ENCODE results near the gene SLC41A2. TPM values are rescaled to one million over a fixed set of nuclear protein-coding genes. Genes with fewer than 3 reads are reported as not detected.

SLC41A2 gene, protein sequence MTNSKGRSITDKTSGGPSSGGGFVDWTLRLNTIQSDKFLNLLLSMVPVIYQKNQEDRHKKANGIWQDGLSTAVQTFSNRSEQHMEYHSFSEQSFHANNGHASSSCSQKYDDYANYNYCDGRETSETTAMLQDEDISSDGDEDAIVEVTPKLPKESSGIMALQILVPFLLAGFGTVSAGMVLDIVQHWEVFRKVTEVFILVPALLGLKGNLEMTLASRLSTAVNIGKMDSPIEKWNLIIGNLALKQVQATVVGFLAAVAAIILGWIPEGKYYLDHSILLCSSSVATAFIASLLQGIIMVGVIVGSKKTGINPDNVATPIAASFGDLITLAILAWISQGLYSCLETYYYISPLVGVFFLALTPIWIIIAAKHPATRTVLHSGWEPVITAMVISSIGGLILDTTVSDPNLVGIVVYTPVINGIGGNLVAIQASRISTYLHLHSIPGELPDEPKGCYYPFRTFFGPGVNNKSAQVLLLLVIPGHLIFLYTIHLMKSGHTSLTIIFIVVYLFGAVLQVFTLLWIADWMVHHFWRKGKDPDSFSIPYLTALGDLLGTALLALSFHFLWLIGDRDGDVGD
- total RNA-seq: 10 to 100 TPM in 1 of 2 experiments, 1 to 10 TPM in 1; 7.9 to 11.1 TPM

DNA sequence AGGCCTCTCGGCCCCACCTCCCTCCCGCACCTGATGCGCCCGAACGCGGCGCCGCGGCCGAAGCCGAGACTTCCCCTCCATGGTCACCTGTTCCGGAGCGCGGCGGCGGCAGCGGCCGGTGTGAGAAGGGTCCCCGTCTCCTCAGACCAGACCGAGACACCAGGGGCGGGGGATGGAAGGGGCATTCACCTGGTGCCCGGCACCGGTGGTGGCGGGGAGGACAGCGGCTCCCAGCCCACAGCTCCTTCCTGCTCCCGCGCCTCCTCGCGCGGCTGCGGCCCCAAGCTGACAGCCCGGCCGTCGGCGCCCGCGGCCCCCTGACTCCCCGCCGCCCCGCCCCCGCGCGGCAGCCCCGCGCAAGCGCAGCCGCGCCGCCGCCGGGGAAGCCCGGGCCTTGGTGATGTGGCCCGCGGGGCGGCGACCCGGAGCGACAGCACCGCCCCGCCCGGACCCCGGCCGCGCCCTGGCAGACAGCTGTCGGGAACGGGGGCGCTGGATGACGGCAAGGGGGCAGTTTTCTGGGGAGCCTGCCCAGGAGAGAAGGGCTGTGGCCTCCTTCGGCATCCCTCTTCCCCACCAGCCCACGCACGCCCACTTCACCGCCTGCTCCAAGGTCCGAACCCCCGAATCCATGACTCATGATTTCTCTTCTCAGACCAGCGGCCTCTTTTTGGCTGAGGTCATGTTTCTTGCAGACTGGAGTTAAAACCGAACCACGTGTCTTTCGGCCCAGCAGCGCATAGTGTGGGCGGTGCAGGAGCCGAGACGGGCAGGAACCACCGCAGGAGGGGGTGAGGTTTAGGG is at the start of gene SLC41A2:
Gene SLC41A2 (minus strand): TSS at position 290 of the 804 bp plus-strand sequence. CDS start 29,763 bp downstream, outside the sequence.
- ATAC-seq (peak; percentile 86), DNase-seq (peak; percentile 90)
- intact Hi-C loops (cut with DNase I, micrococcal nuclease): loop anchor here (1.0 to 10.0 kb wide), 13 partner anchors 28 to 1117 kb away; partner anchors contain the start of genes CHST11 (in 2 of the 2), NOPCHAP1 (in 2 of the 2), WASHC4 (in 2 of the 2) and APPL2 (in 1 of the 2)
- CTCF ChIA-PET: interaction anchor here (0.7 to 1.9 kb wide), 8 partner anchors 9 to 538 kb away, joined by 3 to 7 read pairs (median 4); no protein-coding TSS in a partner anchor
- Mint-ChIP-seq H3K27me3 (peaks cover 20% of the 10 kb centered on the region), H3K4me1 (peaks cover 27% of the 10 kb centered on the region), H3K9me3 (ENCODE audit: low read depth) (no peaks in the 10 kb centered on the region), H3K27ac (peak within 1 kb of the TSS; percentile 92), H3K4me3 (peak within 1 kb of the TSS; percentile 82), H3K36me3 (ENCODE audit: low read depth) (no peaks in the 10 kb centered on the region)
- POLR2A ChIA-PET: no interaction called here

DNA sequence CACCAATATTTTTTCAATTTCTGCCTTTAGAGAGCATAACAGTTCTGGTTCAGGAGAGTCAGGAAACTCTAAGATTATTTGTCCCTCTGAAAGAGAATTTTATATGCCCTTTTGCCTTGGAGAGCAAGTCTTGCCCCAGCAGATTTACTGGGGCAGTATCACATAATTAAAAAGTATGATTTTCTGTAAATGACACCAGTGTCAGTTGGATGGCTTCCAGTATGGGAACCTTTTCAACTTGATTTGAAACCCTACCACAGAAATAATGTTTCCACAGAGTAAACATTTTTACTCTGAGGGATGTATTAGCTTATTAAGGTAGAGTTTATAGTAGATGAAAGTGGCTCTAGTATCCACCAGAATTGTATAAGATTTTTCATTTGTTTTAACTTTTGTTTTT is 43.4 kb upstream of the SLC41A2 start:
- ATAC-seq (no peak), DNase-seq (no peak)
- ChIA-PET POLR2A (no interaction called here), CTCF (interaction anchor here (0.6 to 1.1 kb wide), 3 partner anchors 10 to 53 kb away, joined by 3 read pairs; no protein-coding TSS in a partner anchor)
- Mint-ChIP-seq H3K4me3 (no peak overlapping the region), H3K27me3 (no peaks in the 10 kb centered on the region), H3K27ac (no peak overlapping the region), H3K4me1 (peaks cover 12% of the 10 kb centered on the region), H3K36me3 (ENCODE audit: low read depth) (peaks cover 84% of the 10 kb centered on the region), H3K9me3 (ENCODE audit: low read depth) (no peaks in the 10 kb centered on the region)
- intact Hi-C loops (cut with DNase I, micrococcal nuclease): no loop called here

DNA sequence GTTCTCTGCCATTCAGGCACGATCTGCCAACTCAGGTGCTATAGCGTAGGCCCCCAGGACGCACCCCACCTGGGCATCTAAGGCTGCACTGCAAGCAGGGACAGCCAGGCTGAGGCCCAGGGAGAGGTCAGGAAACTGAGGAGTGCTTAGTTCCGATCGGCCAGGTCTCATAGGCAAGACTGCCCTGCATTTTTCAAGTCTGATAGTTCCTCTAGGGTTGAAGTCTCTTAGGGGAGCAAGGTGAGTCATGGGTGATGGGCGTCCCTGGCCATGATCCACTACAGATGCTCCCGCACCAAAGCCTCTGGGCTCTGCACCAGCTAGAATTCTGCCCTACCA is 41.2 kb upstream of the SLC41A2 start:
- intact Hi-C loops (cut with DNase I, micrococcal nuclease): no loop called here
- Mint-ChIP-seq H3K4me1 (peaks cover 10% of the 10 kb centered on the region), H3K36me3 (ENCODE audit: low read depth) (peaks cover 81% of the 10 kb centered on the region), H3K27me3 (no peaks in the 10 kb centered on the region), H3K4me3 (no peak overlapping the region), H3K9me3 (ENCODE audit: low read depth) (no peaks in the 10 kb centered on the region), H3K27ac (no peak overlapping the region)
- POLR2A ChIA-PET: no interaction called here
- CTCF ChIA-PET: no interaction called here
- ATAC-seq (no peak), DNase-seq (no peak)

DNA sequence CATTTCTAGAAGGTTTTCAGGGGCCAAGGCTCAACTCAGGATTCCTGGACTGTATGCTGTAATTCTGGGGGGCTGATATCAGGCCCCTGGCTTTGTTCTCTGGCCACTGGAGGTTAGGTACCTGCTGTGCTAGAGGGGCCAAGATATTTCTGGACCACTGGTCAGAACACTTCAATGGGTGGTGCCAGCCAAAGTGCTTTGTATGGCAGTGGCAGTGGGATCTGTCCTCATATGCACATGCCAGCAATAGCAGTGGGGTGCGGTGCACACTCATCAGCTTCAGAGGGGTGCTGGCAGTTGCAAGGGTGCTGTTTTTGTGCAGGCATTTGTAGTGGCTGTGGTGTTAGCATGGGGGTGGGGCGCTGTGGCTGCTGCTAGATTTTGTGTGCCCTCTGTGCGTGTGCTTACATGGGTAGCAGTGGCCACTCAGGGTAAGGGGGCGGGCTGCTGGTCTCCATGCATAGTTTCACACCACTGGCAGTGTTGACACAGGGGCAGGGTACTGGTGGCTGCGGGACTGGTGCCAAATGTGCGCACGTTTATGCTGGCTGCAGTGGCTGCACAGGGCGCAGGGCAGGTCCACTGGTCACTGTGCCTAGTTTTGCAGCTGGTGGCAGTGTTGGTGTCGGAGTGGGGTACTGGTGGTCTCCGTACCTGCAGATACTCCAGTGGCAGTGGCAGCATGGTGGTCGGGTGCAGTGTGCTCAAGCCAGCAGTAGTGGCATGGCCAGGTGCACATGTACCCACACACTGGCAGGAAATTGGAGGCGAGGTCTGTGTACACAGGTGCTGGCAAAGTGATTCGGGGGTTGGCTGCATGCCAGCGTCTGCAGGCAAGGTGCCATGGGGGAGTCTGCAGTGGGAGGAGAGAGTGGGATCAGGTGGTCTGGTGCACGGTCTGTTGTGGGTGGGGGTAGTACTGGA is 40.6 kb upstream of the SLC41A2 start:
- no peak overlapping the region for H3K27ac Mint-ChIP-seq
- no peak for ATAC-seq
- DNase-seq: no peak
- CTCF ChIA-PET: interaction anchor here (1.1 kb wide), 1 partner anchor 8 kb away, joined by 3 read pairs; no protein-coding TSS in a partner anchor
- no peaks in the 10 kb centered on the region for H3K9me3 Mint-ChIP-seq (ENCODE audit: low read depth)
- H3K36me3 Mint-ChIP-seq (ENCODE audit: low read depth): peaks cover 81% of the 10 kb centered on the region
- POLR2A ChIA-PET: no interaction called here
- intact Hi-C loops (cut with DNase I, micrococcal nuclease): no loop called here
- H3K4me1 Mint-ChIP-seq: peaks cover 10% of the 10 kb centered on the region
- no peaks in the 10 kb centered on the region for H3K27me3 Mint-ChIP-seq
- H3K4me3 Mint-ChIP-seq: no peak overlapping the region

DNA sequence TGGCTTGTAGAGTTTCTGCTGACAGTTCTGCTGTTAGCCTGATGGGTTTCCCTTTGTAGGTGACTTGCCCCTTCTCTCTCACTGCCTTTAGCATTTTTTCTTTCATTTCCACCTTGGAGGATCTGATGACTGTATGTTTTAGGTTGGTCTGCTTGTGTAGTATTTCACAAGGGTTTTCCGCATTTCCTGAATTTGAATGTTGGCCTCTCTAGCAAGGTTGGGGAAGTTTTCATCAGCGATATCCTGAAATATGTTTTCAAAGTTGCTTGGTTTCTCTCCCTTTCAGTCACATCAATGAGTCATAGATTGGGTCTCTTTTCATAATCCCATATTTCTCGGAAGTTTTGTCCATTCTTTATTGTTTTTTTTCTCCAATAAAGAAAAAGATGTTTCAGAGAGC is 39.5 kb upstream of the SLC41A2 start:
- intact Hi-C loops (cut with DNase I, micrococcal nuclease): no loop called here
- H3K4me3 Mint-ChIP-seq: no peak overlapping the region
- H3K27me3 Mint-ChIP-seq: no peaks in the 10 kb centered on the region
- DNase-seq: no peak
- no peaks in the 10 kb centered on the region for H3K9me3 Mint-ChIP-seq (ENCODE audit: low read depth)
- H3K27ac Mint-ChIP-seq: peak overlapping the region; percentile 16
- CTCF ChIA-PET: interaction anchor here (1.1 kb wide), 1 partner anchor 9 kb away, joined by 3 read pairs; no protein-coding TSS in a partner anchor
- H3K36me3 Mint-ChIP-seq (ENCODE audit: low read depth): peaks cover 83% of the 10 kb centered on the region
- H3K4me1 Mint-ChIP-seq: peaks cover 10% of the 10 kb centered on the region
- no peak for ATAC-seq
- POLR2A ChIA-PET: no interaction called here

DNA sequence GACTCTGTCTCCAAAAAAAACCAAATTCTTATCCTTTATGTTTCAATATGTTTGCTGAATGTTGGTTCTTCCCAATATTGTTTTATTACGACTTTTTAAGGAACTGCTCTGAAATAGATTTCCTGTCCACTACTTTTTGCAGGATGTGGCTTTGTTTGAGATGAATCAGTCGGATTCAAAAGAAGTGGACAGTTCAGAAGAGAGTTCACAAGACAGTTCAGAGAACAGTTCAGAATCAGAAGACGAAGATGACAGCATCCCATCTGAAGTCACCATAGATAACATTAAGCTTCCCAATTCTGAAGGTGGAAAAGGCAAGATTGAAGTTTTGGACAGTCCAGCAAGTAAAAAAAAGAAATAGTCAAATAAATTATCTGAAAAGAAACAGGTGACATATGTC is 36.2 kb upstream of the SLC41A2 start:
- Mint-ChIP-seq H3K27ac (no peak overlapping the region), H3K4me3 (no peak overlapping the region), H3K9me3 (ENCODE audit: low read depth) (no peaks in the 10 kb centered on the region), H3K27me3 (no peaks in the 10 kb centered on the region), H3K36me3 (ENCODE audit: low read depth) (peaks cover 78% of the 10 kb centered on the region), H3K4me1 (peaks cover 34% of the 10 kb centered on the region)
- intact Hi-C loops (cut with DNase I, micrococcal nuclease): no loop called here
- ATAC-seq (no peak), DNase-seq (no peak)
- CTCF ChIA-PET: interaction anchor here (0.7 kb wide), 1 partner anchor 79 kb away, joined by 3 read pairs; no protein-coding TSS in a partner anchor
- POLR2A ChIA-PET: no interaction called here

DNA sequence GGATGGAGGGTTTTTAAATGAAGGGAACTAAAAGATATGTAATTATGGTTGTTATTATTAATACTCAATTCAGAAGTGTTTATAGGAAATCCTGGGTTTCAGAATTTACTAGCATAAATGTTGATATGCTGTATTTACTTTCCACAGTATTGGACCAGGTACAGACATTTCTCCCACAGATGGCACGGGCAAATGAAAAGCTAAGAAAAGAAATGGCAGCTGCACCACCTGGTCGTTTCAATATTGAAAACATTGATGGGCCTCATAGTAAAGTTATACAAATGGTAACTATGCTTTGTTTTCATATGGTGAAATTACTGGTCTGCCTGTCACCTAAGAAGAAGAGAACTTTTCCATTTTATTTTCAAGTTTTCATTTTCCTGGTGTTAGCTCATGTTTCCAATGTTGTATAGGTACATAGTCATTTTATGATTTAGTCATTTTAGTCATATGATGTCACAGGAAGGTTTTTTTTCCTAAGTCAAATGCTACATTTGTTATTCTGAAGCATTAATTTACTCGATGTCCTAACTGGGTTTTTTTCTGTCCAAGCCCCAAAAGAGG is 33.6 kb upstream of the SLC41A2 start:
- intact Hi-C loops (cut with DNase I, micrococcal nuclease): no loop called here
- ChIA-PET CTCF (interaction anchor here (0.8 to 1.2 kb wide), 4 partner anchors 9 to 32 kb away, joined by 3 read pairs; no protein-coding TSS in a partner anchor), POLR2A (no interaction called here)
- no peaks in the 10 kb centered on the region for H3K27me3 Mint-ChIP-seq
- H3K4me1 Mint-ChIP-seq: peaks cover 46% of the 10 kb centered on the region
- peaks cover 74% of the 10 kb centered on the region for H3K36me3 Mint-ChIP-seq (ENCODE audit: low read depth)
- H3K4me3 Mint-ChIP-seq: no peak overlapping the region
- H3K27ac Mint-ChIP-seq: peak overlapping the region; percentile 38
- DNase-seq: no peak
- no peaks in the 10 kb centered on the region for H3K9me3 Mint-ChIP-seq (ENCODE audit: low read depth)
- ATAC-seq: peak; percentile 55

DNA sequence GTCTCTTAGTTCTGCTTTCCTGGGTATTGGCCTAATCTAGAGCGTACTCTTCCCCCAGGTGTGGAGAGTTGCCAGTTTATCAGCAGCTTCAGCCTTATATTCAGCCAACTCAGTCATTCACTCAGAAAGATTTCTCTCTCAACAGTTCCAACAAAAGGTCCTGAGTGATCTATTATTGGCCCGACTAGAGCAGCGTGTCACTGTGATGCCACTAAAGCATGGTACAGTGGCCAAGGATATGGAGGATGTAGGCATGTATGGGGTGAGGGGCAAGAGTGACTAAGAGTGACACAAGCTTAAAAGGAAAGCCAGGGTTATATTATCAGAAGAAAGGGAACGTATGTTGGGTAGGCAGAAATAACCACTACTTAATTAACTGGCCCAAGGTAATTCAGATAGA is 32.9 kb upstream of the SLC41A2 start:
- Mint-ChIP-seq H3K4me1 (peaks cover 46% of the 10 kb centered on the region), H3K27ac (no peak overlapping the region), H3K9me3 (ENCODE audit: low read depth) (no peaks in the 10 kb centered on the region), H3K27me3 (no peaks in the 10 kb centered on the region), H3K4me3 (no peak overlapping the region), H3K36me3 (ENCODE audit: low read depth) (peaks cover 71% of the 10 kb centered on the region)
- ATAC-seq: no peak
- DNase-seq: no peak
- ChIA-PET POLR2A (no interaction called here), CTCF (interaction anchor here (0.9 to 1.2 kb wide), 3 partner anchors 11 to 32 kb away, joined by 3 read pairs; no protein-coding TSS in a partner anchor)
- intact Hi-C loops (cut with DNase I, micrococcal nuclease): no loop called here

DNA sequence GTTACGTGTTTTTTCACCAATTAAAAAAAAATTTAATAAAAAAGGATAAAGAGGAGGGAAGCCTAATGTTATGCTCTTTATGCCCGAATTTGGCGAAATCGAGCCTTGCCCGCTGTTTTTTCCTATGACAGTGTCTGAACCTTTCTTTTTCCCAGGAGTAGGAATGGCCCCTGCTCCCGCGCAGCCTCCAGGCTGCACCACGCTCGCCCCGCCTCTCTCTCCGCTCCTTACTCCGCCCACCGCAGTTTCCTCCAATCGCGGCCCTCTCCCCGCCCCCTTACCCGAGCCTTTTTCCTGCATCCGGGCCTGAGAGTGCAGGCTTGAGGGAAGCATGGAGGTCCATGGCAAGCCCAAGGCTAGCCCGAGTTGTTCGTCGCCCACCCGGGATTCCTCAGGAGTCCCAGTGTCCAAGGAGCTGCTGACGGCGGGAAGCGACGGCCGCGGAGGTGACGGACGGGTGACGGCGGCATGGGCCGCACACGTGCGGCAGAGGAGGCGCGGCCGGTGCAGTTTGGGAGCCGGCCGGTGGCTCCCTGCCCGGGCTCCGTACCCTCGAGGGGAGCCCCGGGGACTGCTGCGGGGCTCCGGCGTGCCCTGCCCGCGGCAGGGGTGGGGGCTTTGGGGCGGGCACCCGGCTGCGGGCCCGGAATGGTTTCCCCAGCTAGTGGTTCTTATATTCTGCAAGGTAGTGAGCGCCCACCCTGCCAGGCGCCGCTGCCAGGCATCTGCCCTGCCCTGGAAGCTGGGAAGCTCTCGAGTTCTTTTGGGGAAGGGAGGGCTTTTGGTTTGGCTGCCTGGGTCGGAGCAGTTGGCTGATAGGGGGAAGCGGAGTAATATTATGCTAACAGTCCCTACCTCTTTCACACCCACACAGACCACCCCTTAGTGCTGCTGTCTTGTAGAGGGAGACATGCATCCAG is 28.2 kb upstream of the SLC41A2 start, which contains the start of gene NOPCHAP1:
Gene NOPCHAP1 (plus strand): TSS at position 295 of the 920 bp plus-strand sequence. CDS start 37 bp downstream, at position 332.
- Mint-ChIP-seq H3K4me1 (peaks cover 48% of the 10 kb centered on the region), H3K9me3 (ENCODE audit: low read depth) (no peaks in the 10 kb centered on the region), H3K4me3 (peak within 1 kb of the TSS; percentile 78), H3K27ac (peak within 1 kb of the TSS; percentile 40), H3K36me3 (ENCODE audit: low read depth) (peaks cover 33% of the 10 kb centered on the region), H3K27me3 (peaks cover 11% of the 10 kb centered on the region)
- ATAC-seq: peak; percentile 98
- peak; percentile 91 for DNase-seq
- CTCF ChIA-PET: no interaction called here
- intact Hi-C loops (cut with DNase I, micrococcal nuclease): loop anchor here (1.0 to 5.0 kb wide), 5 partner anchors 28 to 529 kb away; partner anchors contain the start of genes SLC41A2 (in 2 of the 2) and WASHC4 (in 1 of the 2)
- POLR2A ChIA-PET: interaction anchor here (0.6 kb wide), 1 partner anchor 215 kb away, joined by 4 read pairs; no protein-coding TSS in a partner anchor
